NCI-H128 (cell line): ENCODE measurements around the gene KRTAP4-16.
"Not testable (repeated sequence)": the region's sequence is repeated elsewhere in the genome, so short reads cannot be mapped to it uniquely, and the experiment has no call there.

Experiments
- DNase-seq: peaks from one replicate; lab custom pipeline; 2025; ENCODE audit not compliant: unreplicated experiment; lab: John Stamatoyannopoulos, UW

Gene KRTAP4-16

DNA sequence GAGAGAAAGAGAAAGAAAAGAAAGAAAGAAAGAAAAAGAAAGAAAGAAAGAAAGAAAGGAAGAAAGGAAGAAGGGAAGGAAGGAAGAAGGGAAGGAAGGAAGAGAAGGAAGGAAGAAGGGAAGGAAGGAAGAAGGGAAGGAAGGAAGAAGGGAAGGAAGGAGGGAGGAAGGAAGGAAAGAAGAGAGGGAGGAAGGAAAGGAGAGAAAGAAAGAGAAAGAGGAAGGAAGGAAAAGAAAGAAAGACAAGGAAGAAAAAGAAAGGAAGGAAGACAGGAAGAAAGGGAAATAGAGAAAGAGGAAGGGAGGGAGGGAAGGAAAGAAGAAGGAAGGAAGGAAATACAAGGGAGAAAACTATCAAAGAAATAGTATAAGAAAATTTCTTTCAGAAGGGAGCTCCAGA lies 25.2 kb downstream of the KRTAP4-16 start:
- DNase-seq: no peak

DNA sequence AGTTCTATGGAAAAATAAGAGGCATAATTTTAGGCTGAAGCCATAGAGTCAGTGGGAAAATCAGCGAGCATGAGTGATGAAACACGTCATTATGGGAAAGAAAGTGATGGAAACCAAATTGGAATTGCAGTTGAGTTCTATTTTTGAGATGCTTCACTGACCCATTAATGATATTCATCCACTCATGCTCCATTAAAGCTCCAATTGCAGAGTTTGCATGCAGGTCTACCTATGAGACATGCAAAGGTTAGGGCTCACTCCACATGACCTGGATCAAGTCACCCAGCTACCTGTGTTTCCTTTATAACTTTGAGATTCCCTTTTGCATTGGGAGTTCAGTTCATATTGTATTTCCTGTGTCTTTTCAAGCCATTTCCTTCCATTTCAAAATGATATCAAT lies 28.3 kb downstream of the KRTAP4-16 start:
- no peak for DNase-seq

DNA sequence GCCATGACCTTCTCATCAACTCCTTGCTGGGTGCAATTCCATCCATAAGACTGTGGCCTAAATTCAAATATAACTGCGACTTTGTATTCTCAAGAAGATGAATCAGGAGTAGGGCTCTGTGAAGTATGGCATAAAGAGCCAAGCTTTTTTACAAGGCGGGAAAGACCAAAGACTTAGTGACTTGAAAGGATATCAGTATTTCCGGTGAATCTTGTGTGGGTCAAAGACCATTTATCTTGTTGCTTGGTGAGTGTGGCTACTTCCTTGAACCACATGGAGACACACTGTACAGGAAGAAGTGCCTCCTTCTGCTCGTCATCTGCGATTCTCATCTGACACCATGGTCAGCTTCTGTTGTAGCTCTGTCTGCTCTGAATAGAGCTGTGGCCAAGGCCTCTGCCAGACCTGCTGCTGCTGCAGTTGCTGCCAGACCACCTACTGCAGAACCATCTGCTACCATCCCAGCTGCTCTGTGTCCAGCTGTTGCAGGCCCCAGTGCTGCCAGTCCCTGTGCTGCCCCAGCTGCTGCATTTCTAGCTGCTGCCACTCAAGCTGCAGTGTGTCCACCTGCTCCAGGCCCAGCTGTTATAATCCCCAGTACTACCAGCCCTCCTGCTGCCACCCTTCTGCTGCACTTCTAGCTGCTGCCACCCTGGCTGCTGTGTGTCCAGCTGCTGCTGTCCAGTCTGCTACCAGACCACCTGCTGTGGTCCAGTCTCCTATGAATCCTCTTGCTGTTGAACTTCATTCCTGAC lies 30.2 kb downstream of the KRTAP4-16 start:
- DNase-seq: no peak

DNA sequence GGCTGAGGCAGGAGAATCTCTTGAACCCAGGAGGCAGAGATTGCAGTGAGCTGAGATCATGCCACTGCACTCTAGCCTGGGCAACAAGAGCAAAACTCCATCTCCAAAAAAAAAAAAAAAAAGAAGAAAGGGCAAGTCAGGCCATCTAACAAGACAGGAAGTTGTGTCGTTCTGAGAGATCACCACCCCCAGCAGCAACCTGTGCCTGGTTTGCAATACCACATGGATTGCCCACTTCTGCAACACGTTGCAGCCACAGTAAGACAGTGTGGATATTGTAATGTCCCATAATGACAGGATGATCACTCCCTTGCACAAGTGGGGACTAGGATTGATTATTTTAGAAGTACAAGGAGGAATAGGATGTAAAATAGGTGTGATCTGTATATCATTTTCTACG lies 33.0 kb downstream of the KRTAP4-16 start:
- DNase-seq: no peak

DNA sequence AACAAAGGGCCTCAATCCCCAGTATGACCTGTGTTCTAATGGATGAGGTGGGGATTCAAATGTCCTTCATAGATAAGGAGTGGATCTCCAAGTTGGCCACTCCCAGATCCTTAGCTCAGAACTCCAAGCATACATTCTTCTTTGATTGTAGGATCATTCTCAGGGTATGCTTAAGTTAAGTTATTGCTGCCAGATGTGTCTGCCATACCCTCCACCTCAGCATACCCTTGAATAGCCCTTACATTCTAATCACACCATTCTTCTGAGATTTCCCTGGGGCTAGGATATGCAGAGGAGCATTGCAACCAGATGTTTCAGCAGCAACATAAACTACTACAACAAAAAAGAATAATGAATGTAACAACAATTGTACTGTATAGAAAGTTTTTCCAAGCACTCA lies 34.7 kb downstream of the KRTAP4-16 start:
- DNase-seq: no peak

DNA sequence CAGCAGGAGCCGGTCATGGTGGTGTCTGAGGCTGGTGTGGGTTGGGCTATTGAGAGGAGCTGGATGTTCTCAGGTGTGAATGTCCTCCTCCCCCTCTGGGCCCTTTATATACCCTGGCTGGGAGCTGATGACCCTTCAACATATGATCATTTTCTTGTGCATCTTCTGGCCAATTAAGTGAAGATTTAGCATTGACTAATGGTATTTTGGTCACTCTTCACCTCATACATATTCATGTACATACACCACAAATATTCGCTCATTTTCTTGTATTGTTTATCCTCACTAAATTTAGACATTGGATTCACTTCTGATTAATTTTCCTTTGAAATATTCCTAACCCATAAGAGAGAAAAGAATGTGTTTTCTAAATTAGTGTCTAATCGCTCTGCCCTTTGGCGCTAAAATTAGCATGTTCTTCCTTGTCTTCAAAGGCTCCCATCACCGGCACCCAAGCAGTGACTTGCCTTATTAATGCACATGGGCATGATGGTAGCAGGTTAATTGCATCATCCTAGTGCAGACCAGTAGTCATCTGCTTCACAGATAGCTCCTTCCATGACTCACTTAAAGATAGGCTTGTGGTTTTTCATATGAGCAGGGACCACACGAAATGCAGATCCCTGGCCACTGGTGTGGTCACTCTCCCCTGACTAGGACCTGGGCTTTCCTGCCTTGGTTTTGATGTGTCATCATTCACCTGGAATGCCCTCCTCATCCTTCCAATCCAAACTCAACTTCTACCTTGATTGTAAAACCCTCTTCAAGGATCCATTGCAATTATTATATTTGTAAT lies 36.0 kb downstream of the KRTAP4-16 start, which contains the start of gene KRTAP2-4:
TSS of gene KRTAP2-4 (minus strand) at position 51 of the 796 bp plus-strand sequence. CDS start at position 17, 34 bp downstream.
- DNase-seq: no peak

DNA sequence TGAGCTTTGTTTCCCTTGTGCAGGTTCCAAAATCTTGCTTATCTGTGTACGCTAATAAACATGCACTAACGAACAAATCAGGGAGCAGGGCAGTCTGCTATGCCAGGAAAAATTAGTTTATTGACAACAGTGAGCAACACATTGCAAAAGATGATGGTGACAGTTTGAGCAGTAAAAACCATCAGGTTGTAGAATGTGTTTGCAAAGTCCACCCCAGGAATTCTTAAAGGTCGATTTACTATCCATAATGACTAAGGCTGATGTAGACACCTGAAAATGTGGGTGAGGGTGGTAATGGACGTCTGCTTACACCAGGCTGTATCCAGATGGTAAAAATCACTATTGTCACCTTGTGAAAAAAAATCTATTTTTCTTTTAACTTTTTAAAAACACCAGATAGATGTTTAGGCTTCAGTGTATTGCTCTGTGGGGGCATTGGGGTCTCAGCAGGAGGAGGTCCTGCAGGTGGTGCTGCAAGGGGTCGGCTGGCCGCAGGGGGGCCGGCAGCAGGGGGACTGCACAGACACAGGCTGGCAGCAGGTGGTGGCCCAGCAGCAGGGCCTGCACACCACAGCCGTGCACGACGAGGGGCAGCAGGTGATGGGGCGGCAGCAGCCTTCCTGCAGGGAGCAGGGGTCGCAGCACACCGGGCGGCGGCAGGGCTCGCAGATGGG lies 36.9 kb downstream of the KRTAP4-16 start:
- DNase-seq: not testable (repeated sequence)

DNA sequence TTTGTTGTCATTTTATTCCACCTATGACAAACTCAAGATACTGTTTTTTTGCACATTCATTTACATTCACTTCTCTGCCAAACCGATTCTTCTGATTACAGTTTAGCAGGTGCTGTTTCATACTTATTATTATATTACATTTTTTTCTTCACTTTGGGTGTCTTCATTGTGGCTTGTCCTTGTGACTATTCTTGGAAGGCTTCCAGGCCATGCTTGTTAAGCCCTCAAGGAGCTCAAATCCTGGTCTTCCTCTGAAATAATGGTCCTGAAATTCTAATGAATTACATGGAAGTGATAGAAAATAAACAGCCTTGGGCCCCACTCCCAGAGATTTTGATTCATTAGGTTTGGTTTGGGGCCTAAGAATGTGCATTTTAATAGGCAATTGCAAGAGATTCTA lies 37.7 kb downstream of the KRTAP4-16 start:
- DNase-seq: no peak

DNA sequence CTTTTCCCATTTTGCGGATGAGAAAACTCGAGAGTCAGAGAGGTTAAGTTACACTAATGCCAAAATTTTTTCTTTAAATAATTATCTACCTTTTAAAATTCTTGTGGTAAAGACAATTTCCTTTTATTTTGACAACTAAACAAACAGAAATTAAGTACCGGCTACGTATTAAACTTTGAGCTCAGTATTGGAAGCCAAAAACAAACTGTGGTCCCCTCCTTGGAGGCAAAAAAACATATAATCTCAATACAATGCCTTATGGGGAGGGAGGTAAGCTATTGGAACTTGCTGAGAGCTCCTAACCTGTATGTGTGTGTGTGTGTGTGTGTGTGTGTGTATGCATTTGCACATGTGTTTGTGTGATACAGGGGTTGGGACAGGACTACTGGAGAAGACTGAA lies 38.6 kb downstream of the KRTAP4-16 start:
- DNase-seq: no peak

DNA sequence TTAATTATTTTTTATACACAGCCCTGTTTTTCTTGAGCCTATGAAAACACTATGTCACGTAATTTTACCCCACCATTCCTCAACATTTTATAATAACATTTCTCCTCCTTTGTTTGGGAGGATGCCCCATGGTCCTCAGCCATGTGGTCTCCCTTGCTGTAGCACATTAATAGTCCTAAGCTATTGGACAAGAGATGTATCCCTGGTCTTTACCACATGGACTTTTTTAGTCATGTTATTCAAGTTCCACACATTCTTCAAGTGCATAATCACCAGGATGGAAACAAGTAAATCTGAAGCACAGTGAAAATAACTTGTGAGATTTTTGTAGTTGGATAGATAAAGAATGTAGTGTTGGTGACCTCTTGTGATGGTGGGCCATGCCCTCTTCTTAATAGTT lies 40.0 kb downstream of the KRTAP4-16 start:
- no peak for DNase-seq

DNA sequence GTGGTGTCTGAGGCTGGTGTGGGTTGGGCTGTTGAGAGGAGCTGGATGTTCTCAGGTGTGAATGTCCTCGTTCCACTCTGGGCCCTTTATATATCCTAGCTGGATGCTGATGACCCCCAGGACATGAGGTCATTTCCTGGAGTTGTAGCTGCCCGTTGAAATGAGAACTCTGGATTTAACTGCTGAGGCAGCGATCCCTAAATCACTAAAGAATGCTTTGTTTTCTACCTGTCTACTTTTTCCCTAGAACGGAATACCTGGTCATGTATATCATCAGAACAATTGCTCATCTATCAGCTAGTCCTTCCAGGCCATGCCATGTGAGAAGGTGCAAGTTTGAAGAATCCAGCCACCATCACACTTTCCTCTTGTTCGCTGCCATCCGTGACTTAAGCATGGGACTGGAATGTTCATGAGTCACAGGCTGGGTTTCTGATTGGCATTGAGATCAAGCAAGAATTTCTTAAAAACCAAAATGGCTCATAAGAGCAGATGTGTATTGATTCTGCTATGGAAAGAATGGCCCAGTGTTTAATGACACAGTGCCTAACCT lies 41.9 kb downstream of the KRTAP4-16 start, which contains the start of gene KRTAP2-3:
TSS of gene KRTAP2-3 (minus strand) at position 63 of the 553 bp plus-strand sequence. CDS start 64 bp downstream, outside the sequence.
- no peak for DNase-seq

DNA sequence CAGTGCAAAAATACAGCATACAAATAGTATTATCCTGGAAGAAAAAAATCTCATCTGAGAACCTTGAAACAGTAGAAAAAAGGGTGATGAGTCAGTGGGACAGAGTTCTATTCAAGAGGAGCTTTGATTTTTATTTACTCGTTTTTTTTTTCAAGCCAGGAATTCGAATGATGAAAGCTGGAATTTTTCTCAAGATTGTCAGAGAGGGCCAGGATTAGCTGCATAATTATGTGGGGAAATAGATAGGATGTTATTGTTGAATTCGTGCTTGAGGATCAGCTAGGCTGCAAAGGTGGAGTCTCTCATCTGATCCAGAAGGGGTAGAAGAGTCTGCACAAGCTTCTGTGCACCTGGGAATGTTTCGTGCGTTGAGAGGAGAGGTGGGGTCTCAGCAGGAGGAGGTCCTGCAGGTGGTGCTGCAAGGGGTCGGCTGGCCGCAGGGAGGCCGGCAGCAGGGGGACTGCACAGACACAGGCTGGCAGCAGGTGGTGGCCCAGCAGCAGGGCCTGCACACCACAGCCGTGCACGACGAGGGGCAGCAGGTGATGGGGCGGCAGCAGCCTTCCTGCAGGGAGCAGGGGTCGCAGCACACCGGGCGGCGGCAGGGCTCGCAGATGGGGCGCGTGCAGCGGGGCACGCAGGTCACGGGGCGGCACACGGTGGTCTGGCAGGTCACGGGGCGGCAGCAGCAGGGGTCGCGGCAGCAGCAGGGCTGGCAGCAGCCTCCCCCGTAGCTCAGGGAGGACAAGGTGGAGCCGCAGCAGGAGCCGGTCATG lies 42.5 kb downstream of the KRTAP4-16 start:
- not testable (repeated sequence) for DNase-seq

DNA sequence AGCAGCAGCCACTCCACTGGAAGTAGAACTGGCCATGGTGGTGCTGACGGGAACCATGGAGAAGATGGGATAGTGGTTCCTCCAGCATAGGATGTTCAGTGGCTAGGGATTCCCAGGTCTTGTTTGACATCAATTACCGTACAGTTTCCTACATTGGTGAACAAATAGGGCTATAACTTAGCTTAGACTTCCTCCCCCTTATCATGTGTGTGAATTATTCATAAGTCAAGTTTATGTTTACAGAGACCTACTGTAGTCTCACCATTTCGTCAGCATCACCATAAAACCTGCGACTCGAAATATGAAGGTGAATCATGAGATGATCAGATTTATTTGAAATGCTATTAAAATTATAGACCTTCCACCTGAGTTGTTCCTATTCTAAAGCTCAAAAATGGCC lies 43.3 kb downstream of the KRTAP4-16 start:
- no peak for DNase-seq

DNA sequence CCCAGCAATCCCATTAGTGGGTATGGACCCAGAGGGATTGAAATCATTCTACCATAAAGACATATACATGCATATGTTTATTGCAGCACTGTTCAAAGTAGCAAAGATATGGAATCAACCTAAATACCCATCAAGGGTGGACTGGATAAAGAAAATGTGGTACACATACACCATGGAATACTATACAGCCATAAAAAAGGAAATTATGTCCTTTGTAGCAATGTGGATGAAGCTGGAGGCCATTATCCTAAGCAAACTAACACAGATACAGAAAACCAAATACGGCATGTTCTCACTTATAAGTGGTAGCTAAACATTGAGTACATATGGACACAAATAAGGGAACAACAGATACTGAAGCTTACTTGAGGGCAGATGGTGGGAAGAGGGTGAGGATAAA lies 44.5 kb downstream of the KRTAP4-16 start:
- DNase-seq: no peak

DNA sequence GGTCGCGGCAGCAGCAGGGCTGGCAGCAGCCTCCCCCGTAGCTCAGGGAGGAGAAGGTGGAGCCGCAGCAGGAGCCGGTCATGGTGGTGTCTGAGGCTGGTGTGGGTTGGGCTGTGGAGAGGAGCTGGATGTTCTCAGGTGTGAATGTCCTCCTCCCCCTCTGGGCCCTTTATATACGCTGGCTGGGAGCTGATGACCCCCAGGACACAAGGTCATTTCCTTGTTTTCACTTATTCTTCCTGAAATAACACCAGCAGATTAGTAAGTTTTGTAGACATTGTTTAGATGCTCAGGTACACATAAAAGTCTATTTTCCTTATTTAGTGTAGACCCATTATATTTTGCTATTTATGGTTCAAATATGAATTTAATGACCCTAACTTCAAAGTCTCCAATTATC lies 46.9 kb downstream of the KRTAP4-16 start, which contains the start of gene KRTAP2-2:
TSS of gene KRTAP2-2 (minus strand) at position 101 of the 400 bp plus-strand sequence. CDS start at position 82, 19 bp downstream.
- not testable (repeated sequence) for DNase-seq

DNA sequence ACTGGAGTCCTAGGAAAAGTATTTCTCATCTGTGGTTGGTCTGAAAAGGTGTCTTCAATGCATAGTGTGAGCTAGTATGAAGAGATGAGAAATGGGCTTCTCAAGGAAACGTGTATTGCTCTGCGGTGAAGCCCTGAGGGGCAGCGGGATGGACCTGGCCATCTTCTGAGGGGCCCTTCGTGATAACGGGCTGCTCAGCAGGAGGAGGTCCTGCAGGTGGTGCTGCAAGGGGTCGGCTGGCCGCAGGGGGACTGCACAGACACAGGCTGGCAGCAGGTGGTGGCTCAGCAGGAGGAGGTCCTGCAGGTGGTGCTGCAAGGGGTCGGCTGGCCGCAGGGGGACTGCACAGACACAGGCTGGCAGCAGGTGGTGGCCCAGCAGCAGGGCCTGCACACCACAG lies 47.5 kb downstream of the KRTAP4-16 start:
- DNase-seq: not testable (repeated sequence)

DNA sequence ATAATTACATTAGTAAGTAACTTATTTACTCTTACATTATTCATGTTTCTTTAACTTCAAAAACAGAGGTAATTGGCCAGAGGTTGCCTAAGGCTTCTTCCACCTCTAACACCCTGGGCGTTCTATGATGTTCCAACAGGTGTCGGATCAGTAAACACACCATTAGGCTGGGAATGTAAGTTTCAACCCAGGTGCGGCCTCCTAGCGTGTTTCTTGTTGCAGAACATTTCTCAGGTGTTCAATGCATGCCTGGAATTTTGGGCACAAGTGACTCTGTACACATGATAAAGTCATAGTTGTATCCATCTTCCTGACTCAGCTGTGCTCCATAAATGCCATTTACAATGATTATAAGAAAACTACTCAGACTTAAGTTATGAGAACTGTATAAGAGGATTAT lies 48.0 kb downstream of the KRTAP4-16 start:
- DNase-seq: no peak

DNA sequence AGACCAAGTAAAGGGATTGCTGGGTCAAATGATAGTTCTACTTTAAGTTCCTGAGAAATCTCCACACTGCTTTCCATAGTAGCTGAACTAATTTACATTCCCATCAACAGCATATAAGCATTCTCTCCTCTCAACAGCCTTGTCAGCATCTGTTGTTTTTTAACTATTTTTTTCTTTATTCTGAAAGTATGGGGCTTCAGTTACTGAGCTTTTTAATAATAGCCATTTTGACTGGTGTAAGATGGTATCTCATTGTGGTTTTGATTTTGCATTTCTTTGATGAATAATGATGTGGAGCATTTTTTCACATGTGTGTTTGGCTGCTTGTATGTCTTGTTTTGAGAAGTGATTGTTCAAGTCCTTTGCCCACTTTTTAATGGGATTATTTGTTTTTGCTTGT lies 49.4 kb downstream of the KRTAP4-16 start:
- DNase-seq: no peak
